ENCODE results near the gene SCYGR8. TPM values are rescaled to one million over a fixed set of nuclear protein-coding genes. Genes with fewer than 3 reads are reported as not detected.

Gene SCYGR8
- total and polyA plus RNA-seq, 2 donors (not counting 3 experiments of a cell fraction or from before 2014, with no cell fraction given) = not detected

GRCh38 chr2:227772932-227773331, 27.2 kb downstream of the SCYGR8 start:
- no peaks in the 10 kb centered on the region for H3K9me1 ChIP-seq (replicated peaks; ENCODE audit: control insufficient read depth, extremely low read depth, insufficient read depth, low read length)
- peak overlapping the region; percentile 28 for H2AFZ ChIP-seq (ENCODE audit: low read depth, low read length)
- H3K36me3 ChIP-seq (ENCODE audit: control insufficient read depth in 2 of 2, extremely low read depth in 1 of 2, insufficient read depth in 2 of 2, low read length in 2 of 2) = no peaks in the 10 kb centered on the region
- dilution Hi-C loops (cut with MboI; ENCODE audit: extremely low pct_ligation_motif_present, low sequenced_read_pairs) = no loop called here
- no peaks in the 10 kb centered on the region for H3K79me2 ChIP-seq (ENCODE audit: control insufficient read depth, insufficient read depth, low read length)
- BruUV-seq (replicated peaks) = no TSS peak
- H3K9me3 ChIP-seq (replicated peaks; ENCODE audit: control insufficient read depth, insufficient read depth, low read length) = no peaks in the 10 kb centered on the region
- H4K20me1 ChIP-seq (replicated peaks; ENCODE audit: control insufficient read depth, extremely low read depth, insufficient read depth, low read length) = no peaks in the 10 kb centered on the region
- POLR2A ChIA-PET = no interaction called here
- FAIRE-seq (no peak), DNase-seq (ENCODE audit: low read depth, low spot score) (no peak)
- no peaks in the 10 kb centered on the region for H3K27me3 ChIP-seq (ENCODE audit: control insufficient read depth in 2 of 2, insufficient read depth in 2 of 2, low read length in 2 of 2)
- H3K4me2 ChIP-seq (ENCODE audit: insufficient read depth, low read length) = no peak overlapping the region
- H3K9ac ChIP-seq (replicated peaks; ENCODE audit: extremely low read depth, insufficient read depth, low read length) = no peak overlapping the region
- CTCF ChIA-PET = interaction anchor here (1.4 to 4.0 kb wide), 4 partner anchors 83 to 113 kb away, joined by 6 to 69 read pairs (median 6); partner anchors contain the start of gene DAW1
- no peak overlapping the region for H3K4me3 ChIP-seq (replicated peaks in 1 of 3; ENCODE audit: insufficient read depth in 1 of 3, low read depth in 1 of 3, low read length in 3 of 3)
- no peaks in the 10 kb centered on the region for H3K4me1 ChIP-seq (ENCODE audit: control insufficient read depth, extremely low read depth, insufficient read depth, low read length)
- TF ChIP-seq JUN (IDR thresholded peaks at IDR 0.05; ENCODE audit: borderline replicate concordance, insufficient read depth, insufficient read length, low read depth) = no peak
- TF ChIP-seq POLR2AphosphoS5 (IDR thresholded peaks at IDR 0.05; ENCODE audit: insufficient read depth, low read depth, low read length) = no peak
- TF ChIP-seq POLR2A (IDR thresholded peaks at IDR 0.05; ENCODE audit: low read depth, low read length) = no peak
- no peak for TF ChIP-seq FOS (IDR thresholded peaks at IDR 0.05; ENCODE audit: borderline replicate concordance, insufficient read depth, low read length)
- TF ChIP-seq MYC (IDR thresholded peaks at IDR 0.05; ENCODE audit: low read depth, low read length) = no peak
- TF ChIP-seq, protein P1, sequence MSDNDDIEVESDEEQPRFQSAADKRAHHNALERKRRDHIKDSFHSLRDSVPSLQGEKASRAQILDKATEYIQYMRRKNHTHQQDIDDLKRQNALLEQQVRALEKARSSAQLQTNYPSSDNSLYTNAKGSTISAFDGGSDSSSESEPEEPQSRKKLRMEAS (IDR thresholded peaks at IDR 0.05; ENCODE audit: insufficient read depth, insufficient read length) = no peak
- no peak for TF ChIP-seq EZH2 (IDR thresholded peaks at IDR 0.05; ENCODE audit: borderline replicate concordance, low read depth, low read length, severe bottlenecking)
- no peak for TF ChIP-seq GATA2 (IDR thresholded peaks at IDR 0.05; ENCODE audit: insufficient read depth, insufficient read length, low read depth, low read length)
- TF ChIP-seq CTCF (IDR thresholded peaks at IDR 0.05; ENCODE audit: extremely low read depth in 1 of 2, insufficient read depth in 1 of 2, low read depth in 1 of 2, low read length in 2 of 2) = no peak
- H3K27ac ChIP-seq (ENCODE audit: insufficient read depth, low read depth, low read length) = no peak overlapping the region
- intact Hi-C loops (cut with micrococcal nuclease) = no loop called here

Data from endothelial cell of umbilical vein (primary cell).